GM19023 (cell line): ENCODE results near the gene JMJD1C.
"Not testable (repeated sequence)": the region's sequence is repeated elsewhere in the genome, so short reads cannot be mapped to it uniquely, and the experiment has no call there.

Source experiments
- ATAC-seq: cut with Tn5 transposase; IDR thresholded peaks from one replicate; pipeline ENCODE4 v1.9.1; 2021; ENCODE audit warnings: mild to moderate bottlenecking, moderate library complexity; ENCODE audit not compliant: unreplicated experiment

Gene JMJD1C

DNA sequence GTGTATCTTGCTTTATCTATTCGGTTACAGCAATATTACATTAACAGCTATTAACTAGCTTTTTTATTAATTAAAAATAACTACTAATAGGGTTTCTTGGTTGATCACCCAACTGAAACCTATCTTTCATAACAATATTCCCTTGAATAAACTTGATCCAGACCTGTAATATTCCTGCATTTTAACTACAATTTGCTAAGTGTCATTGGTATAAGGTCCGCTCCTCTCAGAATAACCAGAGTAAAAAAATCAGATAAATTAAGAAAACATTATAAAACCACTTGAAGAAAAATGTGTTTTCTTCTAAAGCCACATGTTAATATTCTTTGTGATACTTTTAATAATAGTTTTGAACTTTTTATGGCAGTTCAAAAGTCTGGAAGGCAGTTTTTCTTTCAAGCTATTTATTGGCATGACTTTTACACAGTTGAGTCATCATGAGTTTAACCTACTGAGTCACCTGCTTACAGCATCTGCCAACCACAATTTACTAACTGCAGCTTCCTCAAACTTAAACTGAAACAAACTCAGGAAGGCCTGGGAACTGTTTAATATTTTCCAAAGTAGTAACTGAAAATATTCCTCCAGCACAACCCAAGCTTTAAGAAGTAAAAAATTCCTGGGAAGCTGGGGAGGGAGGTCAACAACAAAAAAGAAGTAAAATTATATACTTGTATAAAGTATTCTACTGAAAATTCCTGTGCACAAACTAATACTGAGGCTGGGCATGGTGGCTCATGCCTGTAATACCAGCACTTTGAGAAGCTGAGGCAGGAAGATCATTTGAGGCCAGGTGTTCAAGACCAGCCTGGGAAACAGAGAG lies 229.5 kb downstream of the JMJD1C start:
- ATAC-seq = peak; percentile 94

DNA sequence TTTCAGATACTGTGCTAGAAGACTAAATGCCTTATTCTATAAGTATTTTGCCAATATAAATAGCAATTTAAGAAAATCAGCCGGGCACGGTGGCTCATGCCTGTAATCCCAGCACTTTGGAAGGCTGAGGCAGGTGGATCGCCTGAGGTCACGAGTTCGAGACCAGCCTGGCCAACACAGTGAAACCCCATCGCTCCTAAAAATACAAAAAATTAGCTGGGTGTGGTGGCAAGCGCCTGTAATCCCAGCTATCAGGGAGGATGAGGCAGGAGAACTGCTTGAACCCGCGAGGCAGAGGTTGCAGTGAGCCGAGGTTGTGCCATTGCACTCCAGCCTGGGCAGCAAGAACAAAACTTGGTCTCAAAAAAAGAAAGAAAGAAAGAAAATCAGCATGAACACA lies 230.6 kb downstream of the JMJD1C start:
- not testable (repeated sequence) for ATAC-seq

DNA sequence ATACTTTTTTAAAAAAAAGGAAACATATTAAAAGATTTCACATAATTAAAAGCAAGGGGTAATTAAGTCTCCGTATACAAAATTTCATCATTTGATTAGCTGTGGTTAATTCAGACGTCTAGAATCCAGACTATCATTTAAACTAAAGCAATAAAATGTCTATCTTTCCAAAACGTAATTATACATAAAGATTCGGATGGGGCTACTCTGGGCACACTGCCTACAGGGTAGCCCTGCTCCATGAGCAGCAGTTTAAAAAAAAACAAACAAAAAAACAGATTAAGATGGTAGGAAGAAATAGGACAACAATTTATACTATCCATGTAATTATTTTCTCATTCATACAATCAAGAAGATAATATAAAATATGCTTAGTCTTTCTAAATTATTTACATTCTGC lies 236.6 kb downstream of the JMJD1C start:
- ATAC-seq = no peak

GRCh38 chr10:63228237-63228636 lies 237.5 kb downstream of the JMJD1C start:
- no peak for ATAC-seq

- no peak for ATAC-seq
Observed at GRCh38 chr10:63227207-63227895, 238.4 kb downstream of the JMJD1C start.

DNA sequence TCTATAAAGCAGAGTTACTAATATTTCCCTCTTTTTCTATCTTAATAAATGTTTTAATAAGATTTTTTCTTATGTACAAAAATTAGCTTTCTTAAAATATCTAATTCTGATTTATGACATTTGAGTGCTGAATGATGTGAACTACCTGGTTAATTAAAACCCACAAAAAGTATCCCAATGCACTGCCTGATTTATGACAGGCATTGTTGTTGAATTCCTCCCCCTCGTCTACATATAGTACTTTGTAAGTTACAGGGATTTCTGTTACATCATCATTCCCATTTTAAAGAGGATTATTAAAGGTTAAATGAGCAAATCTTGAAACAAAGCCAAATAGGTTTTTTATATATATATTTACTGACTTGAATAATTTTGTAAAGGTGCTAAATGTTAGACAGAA lies 241.5 kb downstream of the JMJD1C start:
- ATAC-seq = no peak

DNA sequence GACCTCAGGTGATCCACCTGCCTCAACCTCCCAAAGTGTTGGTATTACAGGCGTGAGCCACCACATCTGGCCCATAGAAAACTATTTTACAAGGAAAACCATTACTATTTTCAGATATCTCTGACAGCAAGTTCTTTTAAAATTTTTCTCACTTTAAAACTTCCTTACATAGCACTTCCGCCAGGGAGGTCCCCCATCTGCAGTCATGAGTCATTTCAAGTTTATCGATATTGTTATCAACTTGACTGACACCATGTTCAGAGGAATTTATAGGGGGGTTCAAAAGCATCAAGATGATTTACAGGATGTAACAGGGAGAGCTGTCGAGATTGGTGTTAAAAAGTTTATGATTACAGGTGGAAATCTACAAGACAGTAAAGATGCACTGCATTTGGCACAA lies 243.8 kb downstream of the JMJD1C start:
- ATAC-seq = no peak

DNA sequence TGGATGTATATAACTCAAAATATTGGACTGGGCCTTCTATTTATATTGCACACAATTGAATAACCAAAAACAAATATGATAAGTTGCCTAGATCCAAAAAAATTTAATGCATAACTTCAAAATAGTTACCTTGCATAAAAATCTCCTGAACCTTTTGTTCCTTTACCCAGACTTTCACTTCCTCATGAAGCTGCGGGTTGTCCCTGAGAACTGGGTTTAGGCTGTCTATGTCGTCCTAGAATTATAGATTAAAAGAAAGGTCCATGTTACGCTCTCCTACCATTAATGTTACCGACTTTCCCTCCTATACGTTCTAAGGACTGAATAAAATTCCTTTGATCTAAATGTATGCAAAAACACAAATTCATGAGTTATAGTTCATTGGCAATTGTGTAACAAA lies 246.0 kb downstream of the JMJD1C start:
- no peak for ATAC-seq

GRCh38 chr10:63217120-63217605 lies 248.6 kb downstream of the JMJD1C start:
- ATAC-seq = peak; percentile 84

DNA sequence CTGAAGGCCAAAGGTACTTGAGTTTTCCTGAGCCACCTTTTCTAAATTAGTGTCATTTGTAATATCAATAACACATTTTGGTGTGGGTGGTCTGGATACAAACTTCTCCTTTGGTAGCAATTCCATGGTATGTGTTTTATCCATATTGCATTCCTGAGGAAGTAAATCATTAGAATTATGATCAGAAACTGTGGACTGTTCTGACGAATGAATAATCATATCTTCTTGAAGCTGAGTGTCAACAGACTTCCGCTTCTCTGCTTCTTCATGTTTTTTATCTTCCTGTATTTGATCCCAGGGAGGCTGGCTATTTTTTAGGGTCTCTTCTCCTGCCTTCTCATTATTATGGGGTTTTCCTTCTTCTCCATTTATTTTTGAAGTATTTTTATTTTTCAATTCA lies 251.2 kb downstream of the JMJD1C start:
- no peak for ATAC-seq

DNA sequence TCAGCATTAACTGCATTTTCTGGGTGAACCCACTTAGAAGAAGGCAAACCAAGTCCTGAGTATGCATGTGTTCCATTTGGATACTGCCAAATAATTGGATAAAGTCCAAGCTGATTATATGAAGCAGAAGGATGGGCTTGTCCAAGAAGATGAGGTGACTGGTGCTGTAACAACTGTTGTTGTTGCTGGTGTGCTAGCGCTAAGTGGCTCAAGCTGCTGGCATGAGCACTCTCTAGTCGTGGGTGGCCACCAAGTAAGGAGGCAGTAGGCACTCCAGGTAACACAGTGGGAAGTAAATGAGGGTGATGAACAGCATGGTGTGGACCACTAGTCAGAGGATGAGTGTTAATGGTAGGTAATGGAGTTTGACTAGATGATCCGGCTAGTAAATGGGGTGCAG lies 252.3 kb downstream of the JMJD1C start:
- no peak for ATAC-seq

DNA sequence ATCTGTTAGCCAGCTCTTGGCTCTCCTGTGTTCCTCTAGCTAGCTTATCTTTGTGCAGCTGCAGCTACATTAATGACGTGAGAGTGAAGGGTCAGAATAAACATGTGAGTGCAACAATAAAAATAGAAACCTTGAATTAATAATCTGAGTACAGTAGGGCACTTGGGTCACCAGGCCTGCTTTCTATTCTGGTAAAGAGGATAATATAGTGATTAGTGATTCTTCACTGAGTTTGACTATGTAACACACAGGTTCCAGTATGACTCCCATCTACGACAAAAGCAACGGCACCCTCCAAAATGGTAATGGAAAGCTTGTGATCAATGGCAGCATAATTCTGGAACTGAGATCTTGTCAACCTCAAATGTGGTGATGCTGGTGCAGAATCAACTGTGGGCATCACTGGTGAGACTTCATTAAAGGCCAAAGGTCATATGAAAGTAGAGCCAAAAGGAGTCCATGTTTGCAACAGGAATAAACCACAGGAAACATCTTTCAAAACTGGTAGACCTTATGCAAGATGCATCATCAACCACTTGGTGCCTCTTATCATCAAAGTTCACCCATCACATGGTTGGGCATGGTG lies 255.1 kb downstream of the JMJD1C start:
- ATAC-seq = no peak

GRCh38 chr10:63209705-63210104 lies 256.1 kb downstream of the JMJD1C start:
- no peak for ATAC-seq

- no peak for ATAC-seq
Observed at GRCh38 chr10:63208986-63209385, 256.8 kb downstream of the JMJD1C start.

- ATAC-seq = no peak
Observed at GRCh38 chr10:63206997-63207811, 258.6 kb downstream of the JMJD1C start.

DNA sequence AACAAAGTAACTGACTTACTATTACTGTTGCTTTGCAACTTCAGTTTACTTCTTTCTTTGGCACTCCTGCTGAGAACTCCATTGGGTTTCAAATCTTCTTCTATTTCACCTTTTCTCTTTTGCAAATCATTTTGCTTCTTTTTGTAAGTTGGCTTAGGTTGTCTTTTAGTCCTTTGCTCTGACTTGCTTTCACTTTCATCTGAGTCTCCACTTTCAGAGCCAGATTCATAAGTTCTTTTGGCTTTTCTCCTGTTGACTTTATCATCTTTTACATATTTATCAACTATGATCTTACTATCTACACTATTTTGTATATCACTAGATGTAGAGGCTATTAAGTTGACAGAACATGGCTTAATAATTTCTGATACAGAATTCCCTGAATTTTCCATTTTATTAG lies 259.2 kb downstream of the JMJD1C start:
- ATAC-seq = no peak

DNA sequence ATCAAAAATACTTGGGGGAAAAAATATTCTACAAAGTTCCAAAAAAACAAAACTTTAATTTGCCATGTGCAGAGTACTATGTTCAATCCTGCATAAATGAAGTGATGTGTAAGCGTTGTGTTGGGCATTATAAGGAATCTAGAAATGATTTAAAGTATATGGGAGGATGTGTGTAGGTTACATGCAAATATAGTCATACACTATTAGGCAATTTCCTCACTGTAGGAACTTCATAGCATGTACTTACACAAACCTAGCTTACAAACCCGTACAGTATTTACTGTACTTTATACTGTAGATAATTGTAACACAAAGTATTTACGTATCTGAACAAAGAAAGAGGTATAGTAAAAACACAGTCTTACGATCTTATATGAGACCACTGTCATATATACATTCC lies 260.4 kb downstream of the JMJD1C start:
- no peak for ATAC-seq

DNA sequence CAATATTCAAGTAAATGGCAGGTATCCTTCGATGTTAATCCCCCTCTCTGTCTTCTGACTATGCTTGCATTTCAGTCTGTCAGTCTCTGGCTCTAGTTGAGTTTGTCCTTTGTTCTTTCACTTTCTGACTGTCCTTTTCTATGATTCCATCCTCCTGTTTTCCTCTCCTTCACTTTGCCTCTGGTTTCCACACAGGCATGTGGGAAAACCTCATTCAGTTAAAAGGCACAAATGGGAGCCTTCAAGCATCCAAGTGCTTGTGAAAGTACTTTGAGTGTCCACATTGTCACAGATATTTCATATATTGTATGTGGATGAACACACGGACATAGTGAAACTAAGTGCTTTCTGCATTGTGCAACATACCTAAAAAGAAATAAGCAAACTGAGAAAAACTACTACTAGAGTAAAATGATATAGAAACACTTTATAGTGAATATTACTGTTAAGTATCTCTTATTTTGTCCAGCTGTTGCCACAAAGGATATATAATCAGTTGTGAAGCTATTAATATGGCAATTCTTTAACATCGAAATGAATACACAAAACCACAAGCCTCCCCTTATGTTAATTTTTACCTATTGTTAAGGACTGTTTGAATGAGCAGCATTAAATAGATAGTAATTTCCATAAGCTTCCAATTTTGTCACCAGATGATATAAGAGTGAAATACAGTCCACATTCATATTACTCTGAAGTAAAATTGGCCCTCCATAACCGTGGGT lies 260.9 kb downstream of the JMJD1C start:
- peak; percentile 45 for ATAC-seq

DNA sequence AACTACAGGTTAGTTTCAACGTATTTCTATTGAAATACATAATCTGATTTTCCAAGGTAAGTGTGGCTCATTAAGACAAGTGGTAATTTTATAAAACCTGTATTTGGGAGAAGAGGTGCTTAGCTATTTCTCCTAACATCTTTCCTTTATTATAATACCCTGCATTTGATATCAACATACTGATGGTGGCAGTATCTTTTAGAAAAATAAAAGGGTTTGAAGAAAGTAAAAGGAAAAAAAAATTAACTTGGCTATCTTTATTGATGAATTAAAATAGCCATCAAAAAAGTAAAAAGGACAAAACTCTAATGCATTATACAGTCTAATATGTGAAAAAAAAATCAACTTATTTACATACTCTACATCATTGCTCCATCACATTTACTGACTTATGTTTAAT lies 264.7 kb downstream of the JMJD1C start:
- no peak for ATAC-seq

- no peak for ATAC-seq
Observed at GRCh38 chr10:63200431-63200830, 265.3 kb downstream of the JMJD1C start.
